Naive thymus-derived CD4-positive, alpha-beta T cell (primary cell): Measurements from ENCODE around the gene GAD1. TPM values are rescaled to one million over a fixed set of nuclear protein-coding genes. Genes with fewer than 3 reads are reported as not detected.
A peak's percentile ranks its signal among the peaks of the same experiment; 100 is the strongest.

Experiments
- ATAC-seq: fragments of 150-1000 bp; cut with Tn5 transposase; 2 replicates; pipeline ENCODE4 v1.10.0; 2021; ENCODE audit warnings: mild to moderate bottlenecking, moderate library complexity
- CTCF ChIA-PET: fragments of 350-600 bp; sonication (Branson Sonifier 250); formaldehyde crosslinking; loops from one replicate; lab custom pipeline; 2021; ENCODE audit warnings: antibody characterized with exemption; lab: Charles Lee
- POLR2A ChIA-PET: fragments of 350-600 bp; sonication (Branson Sonifier 250); formaldehyde crosslinking; loops from one replicate; lab custom pipeline; 2021; ENCODE audit warnings: antibody characterized with exemption, inconsistent platforms; lab: Charles Lee
- DNase-seq, 9 donors: peaks; one replicate each; pipeline versions ENCODE4 v3.0.0 to v3.0.0-alpha.2; 2020 to 2022; ENCODE audit warnings: mixed read lengths in 1 of 9
- H3K27ac ChIP-seq: one replicate; pipeline ENCODE4 v1.7.0; 2013; ENCODE audit warnings: mild to moderate bottlenecking, low read depth, low read length, moderate library complexity
- H3K27me3 ChIP-seq, 2 donors: one replicate each; pipeline ENCODE4 v1.7.0; 2013; ENCODE audit warnings: low read length in 2 of 2, mild to moderate bottlenecking in 2 of 2, moderate library complexity in 2 of 2; ENCODE audit not compliant: control insufficient read depth in 2 of 2, insufficient read depth in 2 of 2
- H3K36me3 ChIP-seq, 3 experiments: 1 replicate in 2 of 3; 2 replicates in 1 of 3; pipeline ENCODE4 v1.7.0; 2013; ENCODE audit warnings: low read length in 3 of 3, mild to moderate bottlenecking in 3 of 3, moderate library complexity in 1 of 3; ENCODE audit not compliant: insufficient read depth in 3 of 3, control insufficient read depth in 2 of 3
- H3K4me1 ChIP-seq, 2 donors: one replicate each; pipeline ENCODE4 v1.7.0; 2013; ENCODE audit warnings: low read length in 2 of 2, mild to moderate bottlenecking in 2 of 2, moderate library complexity in 1 of 2; ENCODE audit not compliant: control insufficient read depth in 2 of 2, insufficient read depth in 2 of 2
- H3K4me3 ChIP-seq: 2 replicates; pipeline ENCODE4 v1.7.0; 2013; ENCODE audit warnings: mild to moderate bottlenecking, low read length
- H3K9me3 ChIP-seq, 3 experiments: 1 replicate in 2 of 3; 2 replicates in 1 of 3; pipeline ENCODE4 v1.7.0; 2013; ENCODE audit warnings: low read length in 3 of 3; ENCODE audit not compliant: control insufficient read depth in 2 of 3
- H3K27ac Mint-ChIP-seq, 9 donors: one replicate each; pipeline ENCODE4 v1.8.0; 2020 to 2022; ENCODE audit warnings: mixed read lengths in 9 of 9, mild to moderate bottlenecking in 8 of 9, moderate library complexity in 5 of 9, inconsistent platforms in 2 of 9
- H3K27me3 Mint-ChIP-seq, 5 donors: one replicate each; pipeline ENCODE4 v1.8.0; 2021 to 2022; ENCODE audit warnings: mixed read lengths in 5 of 5, mild to moderate bottlenecking in 1 of 5
- H3K36me3 Mint-ChIP-seq, 5 donors: one replicate each; pipeline ENCODE4 v1.8.0; 2020 to 2022; ENCODE audit warnings: mixed read lengths in 5 of 5, mild to moderate bottlenecking in 3 of 5, inconsistent platforms in 1 of 5
- H3K4me1 Mint-ChIP-seq, 7 donors: one replicate each; pipeline ENCODE4 v1.8.0; 2020 to 2022; ENCODE audit warnings: mixed read lengths in 7 of 7, mild to moderate bottlenecking in 3 of 7, inconsistent platforms in 1 of 7
- H3K4me3 Mint-ChIP-seq, 10 donors: one replicate each; pipeline ENCODE4 v1.8.0; 2020 to 2022; ENCODE audit warnings: mild to moderate bottlenecking in 10 of 10, mixed read lengths in 10 of 10, moderate library complexity in 6 of 10, inconsistent platforms in 2 of 10
- H3K9me3 Mint-ChIP-seq, 11 donors: one replicate each; pipeline ENCODE4 v1.8.0; 2020 to 2022; ENCODE audit warnings: mixed read lengths in 11 of 11, mild to moderate bottlenecking in 4 of 11, inconsistent platforms in 1 of 11, moderate library complexity in 1 of 11
- intact Hi-C, 2 donors: fragments of 100-400 bp; cut with micrococcal nuclease; formaldehyde crosslinking; loops; one replicate each; pipeline ENCODE4 v1.15.1; 2023
- polyA plus RNA-seq, 2 donors: library from polyadenylated mRNA; unstranded; fragments of 300-500 nt; fragmentation: Illumina TruSeq; gene quantifications; one replicate each; pipeline ENCODE4 v1.2.3, GENCODE V29; 2021
- total RNA-seq, 6 experiments: library from RNA in 5 of 6; stranded (reverse) in 5 of 6; gene quantifications; 1 replicate in 5 of 6; 2 replicates in 1 of 6; pipeline ENCODE4 v1.2.3 and lab custom pipeline; 2021 to 2026

Gene GAD1
- total and polyA plus RNA-seq, 7 experiments from 2014 or later, result 3.6 TPM; not detected in 6

GRCh38 chr2:170817093-170818035, 677 bp downstream of the GAD1 start:
- ATAC-seq (no peak), DNase-seq (peak in 4 of 9 donors; percentile 5 to 51 (median 13))
- H3K27ac ChIP-seq, result no peak overlapping the region
- peaks cover 36 to 93% (median 69%) of the 10 kb centered on the region in 7 donors for H3K4me1 Mint-ChIP-seq
- peak overlapping the region in 1 of 9 donors; percentile 72 for H3K27ac Mint-ChIP-seq
- ChIA-PET POLR2A (no interaction called here), CTCF (interaction anchor here (0.7 to 1.3 kb wide), 3 partner anchors 40 to 1365 kb away, joined by 3 to 4 read pairs (median 3); no protein-coding TSS in a partner anchor)
- H3K27me3 Mint-ChIP-seq, result peaks cover 77 to 92% (median 81%) of the 10 kb centered on the region in 5 donors
- peaks cover 37 to 56% of the 10 kb centered on the region in 2 donors for H3K27me3 ChIP-seq
- H3K4me3 ChIP-seq, result peak overlapping the region; percentile 54
- H3K4me3 Mint-ChIP-seq, result peak overlapping the region; percentile 63 to 86 (median 72)
- intact Hi-C loops, result loop anchor here (2.0 to 10.0 kb wide), 5 partner anchors 47 to 1363 kb away; partner anchors contain the start of genes DLX1 (in 1 of the 2), ERICH2 (in 1 of the 2), GORASP2 (in 1 of the 2) and SP5 (in 1 of the 2)
- H3K36me3 ChIP-seq, result no peaks in the 10 kb centered on the region
- peaks cover 0 to 4% (median 0%) of the 10 kb centered on the region in 5 donors for H3K36me3 Mint-ChIP-seq
- H3K9me3 Mint-ChIP-seq, result peaks cover 0 to 3% (median 0%) of the 10 kb centered on the region in 11 donors
- peaks cover 49 to 62% of the 10 kb centered on the region in 2 donors for H3K4me1 ChIP-seq
- no peaks in the 10 kb centered on the region for H3K9me3 ChIP-seq

GRCh38 chr2:170818036-170818751, 1.5 kb downstream of the GAD1 start:
- peaks cover 44 to 58% of the 10 kb centered on the region in 2 donors for H3K27me3 ChIP-seq
- Mint-ChIP-seq H3K27me3 (peaks cover 79 to 91% (median 81%) of the 10 kb centered on the region in 5 donors), H3K27ac (peak overlapping the region in 1 of 9 donors; percentile 72), H3K36me3 (peaks cover 0 to 7% (median 0%) of the 10 kb centered on the region in 5 donors), H3K9me3 (peaks cover 0 to 3% (median 0%) of the 10 kb centered on the region in 11 donors), H3K4me3 (peak overlapping the region; percentile 66 to 86 (median 76)), H3K4me1 (peaks cover 41 to 98% (median 73%) of the 10 kb centered on the region in 7 donors)
- ChIA-PET CTCF (interaction anchor here (0.6 to 1.0 kb wide), 3 partner anchors 41 to 461 kb away, joined by 3 to 5 read pairs (median 3); no protein-coding TSS in a partner anchor), POLR2A (no interaction called here)
- H3K27ac ChIP-seq, result no peak overlapping the region
- no peaks in the 10 kb centered on the region for H3K9me3 ChIP-seq
- ATAC-seq (no peak), DNase-seq (no peak)
- peaks cover 55 to 68% of the 10 kb centered on the region in 2 donors for H3K4me1 ChIP-seq
- intact Hi-C loops, result loop anchor here (5.0 to 10.0 kb wide), 3 partner anchors 101 to 1363 kb away; partner anchors contain the start of genes DLX1 (in 1 of the 2) and SP5 (in 1 of the 2)
- H3K36me3 ChIP-seq, result no peaks in the 10 kb centered on the region
- H3K4me3 ChIP-seq, result peak overlapping the region; percentile 42

- ChIA-PET POLR2A (no interaction called here), CTCF (interaction anchor here (0.6 to 1.0 kb wide), 4 partner anchors 41 to 461 kb away, joined by 3 to 5 read pairs (median 3); no protein-coding TSS in a partner anchor)
- no peaks in the 10 kb centered on the region for H3K36me3 ChIP-seq
- peaks cover 74 to 87% (median 76%) of the 10 kb centered on the region in 5 donors for H3K27me3 Mint-ChIP-seq
- H3K27me3 ChIP-seq, result peaks cover 39 to 51% of the 10 kb centered on the region in 2 donors
- peaks cover 0 to 3% (median 0%) of the 10 kb centered on the region in 11 donors for H3K9me3 Mint-ChIP-seq
- H3K4me1 Mint-ChIP-seq, result peaks cover 36 to 93% (median 67%) of the 10 kb centered on the region in 7 donors
- H3K27ac ChIP-seq, result no peak overlapping the region
- H3K9me3 ChIP-seq, result no peaks in the 10 kb centered on the region
- H3K4me3 Mint-ChIP-seq, result peak overlapping the region; percentile 49 to 86 (median 76)
- intact Hi-C loops, result loop anchor here (5.0 to 10.0 kb wide), 3 partner anchors 102 to 1364 kb away; partner anchors contain the start of genes DLX1 (in 1 of the 2) and SP5 (in 1 of the 2)
- H3K4me3 ChIP-seq, result peak overlapping the region; percentile 24
- DNase-seq (no peak), ATAC-seq (no peak)
- H3K4me1 ChIP-seq, result peaks cover 55 to 64% of the 10 kb centered on the region in 2 donors
- H3K36me3 Mint-ChIP-seq, result peaks cover 0 to 7% (median 0%) of the 10 kb centered on the region in 5 donors
- H3K27ac Mint-ChIP-seq, result peak overlapping the region in 1 of 9 donors; percentile 35
These were observed 2.2 kb downstream of the GAD1 start for GRCh38 chr2:170818752-170819470.

- peaks cover 0 to 7% (median 0%) of the 10 kb centered on the region in 5 donors for H3K36me3 Mint-ChIP-seq
- CTCF ChIA-PET, result interaction anchor here (0.6 to 0.7 kb wide), 2 partner anchors 83 to 101 kb away, joined by 3 read pairs; no protein-coding TSS in a partner anchor
- peaks cover 34 to 88% (median 57%) of the 10 kb centered on the region in 7 donors for H3K4me1 Mint-ChIP-seq
- H3K9me3 Mint-ChIP-seq, result peaks cover 0 to 3% (median 0%) of the 10 kb centered on the region in 11 donors
- Histone ChIP-seq H3K27me3 (peaks cover 29 to 40% of the 10 kb centered on the region in 2 donors), H3K4me3 (peak overlapping the region; percentile 57), H3K36me3 (no peaks in the 10 kb centered on the region), H3K27ac (no peak overlapping the region), H3K4me1 (peaks cover 55 to 58% of the 10 kb centered on the region in 2 donors), H3K9me3 (no peaks in the 10 kb centered on the region)
- H3K27ac Mint-ChIP-seq, result peak overlapping the region in 1 of 9 donors; percentile 62
- intact Hi-C loops, result loop anchor here (2.0 to 10.0 kb wide), 6 partner anchors 53 to 1365 kb away; partner anchors contain the start of genes DLX1 (in 1 of the 2) and SP5 (in 1 of the 2)
- peak overlapping the region; percentile 77 to 94 (median 84) for H3K4me3 Mint-ChIP-seq
- peaks cover 74 to 87% (median 76%) of the 10 kb centered on the region in 5 donors for H3K27me3 Mint-ChIP-seq
- POLR2A ChIA-PET, result no interaction called here
- ATAC-seq (no peak), DNase-seq (peak in 2 of 9 donors; percentile 7 to 11)
These were observed 3.3 kb downstream of the GAD1 start for GRCh38 chr2:170819680-170820664.
